ENCODE measurements around the gene RIN1.

DNA sequence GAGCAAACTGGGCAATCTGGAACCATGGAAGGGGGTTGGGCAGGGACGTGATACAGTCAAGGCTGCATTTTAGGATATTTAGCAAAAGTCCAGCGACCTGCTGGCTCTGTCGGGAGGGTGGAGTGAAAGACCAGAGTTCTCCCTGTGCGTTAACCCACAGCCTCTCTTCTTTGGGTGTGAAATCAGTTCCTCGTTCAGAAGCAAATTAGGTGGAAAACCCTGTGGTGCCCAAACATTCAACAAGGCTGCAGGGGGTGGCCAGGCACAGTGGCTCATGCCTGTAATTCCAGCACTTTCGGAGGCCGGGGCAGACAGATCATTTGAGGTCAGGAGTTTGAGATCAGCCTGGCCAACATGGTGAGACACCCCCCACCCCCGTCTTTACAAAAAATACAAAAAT lies 38.6 kb downstream of the RIN1 start:
- no peak for TF ChIP-seq TARDBP (IDR thresholded peaks at IDR 0.05)
- no peak for TF ChIP-seq ELF4 (IDR thresholded peaks at IDR 0.05)
- TF ChIP-seq, protein P1, sequence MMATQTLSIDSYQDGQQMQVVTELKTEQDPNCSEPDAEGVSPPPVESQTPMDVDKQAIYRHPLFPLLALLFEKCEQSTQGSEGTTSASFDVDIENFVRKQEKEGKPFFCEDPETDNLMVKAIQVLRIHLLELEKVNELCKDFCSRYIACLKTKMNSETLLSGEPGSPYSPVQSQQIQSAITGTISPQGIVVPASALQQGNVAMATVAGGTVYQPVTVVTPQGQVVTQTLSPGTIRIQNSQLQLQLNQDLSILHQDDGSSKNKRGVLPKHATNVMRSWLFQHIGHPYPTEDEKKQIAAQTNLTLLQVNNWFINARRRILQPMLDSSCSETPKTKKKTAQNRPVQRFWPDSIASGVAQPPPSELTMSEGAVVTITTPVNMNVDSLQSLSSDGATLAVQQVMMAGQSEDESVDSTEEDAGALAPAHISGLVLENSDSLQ (IDR thresholded peaks at IDR 0.05): no peak
- TF ChIP-seq HDGF (IDR thresholded peaks at IDR 0.05; ENCODE audit: borderline replicate concordance): no peak
- TF ChIP-seq SP1 (IDR thresholded peaks at IDR 0.05): no peak
